GM12864 (cell line): ENCODE measurements around the gene STARD7.

ENCODE experiments used
- DNase-seq: peaks from one replicate; pipeline ENCODE4 v3.0.0-alpha.2; 2011; ENCODE audit warnings: low read depth
- H3K4me3 ChIP-seq: 2 replicates; pipeline ENCODE4 v1.5.1; 2011; ENCODE audit warnings: mild to moderate bottlenecking, low read depth, low read length, control low read depth
- TF ChIP-seq, protein P1 (sequence below): IDR thresholded peaks from 2 replicates; pipeline ENCODE4 v1.5.1; 2011; ENCODE audit warnings: low read depth, mild to moderate bottlenecking, moderate library complexity, low read length, control low read depth, inconsistent platforms; ENCODE audit errors: missing control alignments

The STARD7 gene

GRCh38 chr2:96213379-96213778 lies 4.8 kb upstream of the STARD7 start:
- H3K4me3 ChIP-seq = no peak overlapping the region
- TF ChIP-seq, protein P1, sequence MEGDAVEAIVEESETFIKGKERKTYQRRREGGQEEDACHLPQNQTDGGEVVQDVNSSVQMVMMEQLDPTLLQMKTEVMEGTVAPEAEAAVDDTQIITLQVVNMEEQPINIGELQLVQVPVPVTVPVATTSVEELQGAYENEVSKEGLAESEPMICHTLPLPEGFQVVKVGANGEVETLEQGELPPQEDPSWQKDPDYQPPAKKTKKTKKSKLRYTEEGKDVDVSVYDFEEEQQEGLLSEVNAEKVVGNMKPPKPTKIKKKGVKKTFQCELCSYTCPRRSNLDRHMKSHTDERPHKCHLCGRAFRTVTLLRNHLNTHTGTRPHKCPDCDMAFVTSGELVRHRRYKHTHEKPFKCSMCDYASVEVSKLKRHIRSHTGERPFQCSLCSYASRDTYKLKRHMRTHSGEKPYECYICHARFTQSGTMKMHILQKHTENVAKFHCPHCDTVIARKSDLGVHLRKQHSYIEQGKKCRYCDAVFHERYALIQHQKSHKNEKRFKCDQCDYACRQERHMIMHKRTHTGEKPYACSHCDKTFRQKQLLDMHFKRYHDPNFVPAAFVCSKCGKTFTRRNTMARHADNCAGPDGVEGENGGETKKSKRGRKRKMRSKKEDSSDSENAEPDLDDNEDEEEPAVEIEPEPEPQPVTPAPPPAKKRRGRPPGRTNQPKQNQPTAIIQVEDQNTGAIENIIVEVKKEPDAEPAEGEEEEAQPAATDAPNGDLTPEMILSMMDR = no peak
- DNase-seq = no peak

DNA sequence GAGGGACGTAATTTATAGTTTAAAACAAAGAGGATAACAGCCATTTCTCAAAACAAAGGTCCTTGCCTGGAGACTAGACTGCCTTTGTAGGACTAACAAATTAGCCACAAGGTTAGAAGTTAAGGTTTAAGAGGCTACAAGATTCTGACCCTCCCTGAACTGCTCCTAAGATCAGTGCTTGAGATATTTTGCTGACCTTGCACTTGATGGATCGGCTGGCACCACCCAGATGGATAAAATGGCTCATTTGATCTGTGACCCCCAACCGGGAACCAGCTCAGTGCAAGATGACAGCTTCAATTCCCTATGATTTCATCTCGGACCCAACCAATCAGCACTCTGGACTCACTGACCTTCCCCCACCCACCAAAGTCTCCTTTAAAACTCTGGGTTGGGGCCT lies 3.7 kb upstream of the STARD7 start:
- no peak for DNase-seq
- no peak overlapping the region for H3K4me3 ChIP-seq
- TF ChIP-seq, protein P1 = no peak

DNA sequence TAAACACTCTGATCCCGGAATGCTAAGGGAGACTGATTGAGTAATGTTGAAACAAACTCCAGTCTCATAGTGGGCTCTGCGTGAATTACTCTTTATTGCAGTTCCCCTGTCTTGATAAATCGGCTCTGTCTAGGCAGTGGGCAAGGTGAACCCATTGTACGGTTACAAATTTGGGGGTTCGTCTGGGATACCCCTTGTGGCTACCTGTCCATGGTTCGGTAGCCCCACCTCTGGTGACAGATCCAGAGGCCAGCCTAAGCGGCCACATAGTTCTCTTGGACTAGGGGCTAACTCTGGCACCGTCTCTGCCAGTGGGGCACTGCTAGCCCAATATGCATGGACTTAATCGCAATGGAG lies 1.1 kb upstream of the STARD7 start:
- H3K4me3 ChIP-seq = peak overlapping the region; percentile 95
- no peak for DNase-seq

DNA sequence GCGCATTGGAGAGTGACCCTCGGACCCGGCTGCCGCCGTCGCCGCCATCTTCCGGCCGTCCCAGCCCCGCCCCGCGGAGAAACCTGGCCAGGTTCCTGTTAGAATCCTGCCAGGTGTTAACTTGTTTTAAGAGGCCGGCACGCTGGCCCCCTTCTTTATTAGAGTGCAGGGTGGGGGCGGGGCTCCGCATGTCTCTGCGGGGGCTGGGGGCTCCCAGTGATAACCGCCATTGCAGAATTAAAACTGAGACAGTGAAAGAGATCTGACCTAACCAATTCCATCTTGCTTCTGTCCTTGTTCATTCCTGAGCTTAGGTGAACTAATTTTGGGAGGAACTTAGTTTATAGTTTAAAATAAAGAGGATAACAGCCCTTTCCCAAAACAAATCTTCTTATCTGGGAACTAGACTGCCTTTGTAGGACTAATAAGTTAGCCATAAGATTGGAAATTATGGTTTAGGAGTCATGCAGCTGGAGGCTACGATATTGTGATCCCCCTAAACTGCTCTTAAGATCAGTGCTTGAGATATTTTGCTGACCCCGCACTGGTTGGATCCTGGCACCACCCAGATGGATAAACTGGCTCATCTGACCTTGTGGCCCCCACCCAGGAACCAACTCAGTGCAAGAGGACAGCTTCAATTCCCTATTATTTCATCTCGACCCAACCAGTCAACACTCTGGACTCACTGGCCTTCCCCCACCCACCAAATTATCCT lies 543 bp upstream of the STARD7 start:
- no peak for DNase-seq
- TF ChIP-seq, protein P1 = no peak
- peak overlapping the region; percentile 95 for H3K4me3 ChIP-seq

More for the DNA sequence above, 1.1 kb upstream of the STARD7 start:
- TF ChIP-seq, protein P1 = no peak

DNA sequence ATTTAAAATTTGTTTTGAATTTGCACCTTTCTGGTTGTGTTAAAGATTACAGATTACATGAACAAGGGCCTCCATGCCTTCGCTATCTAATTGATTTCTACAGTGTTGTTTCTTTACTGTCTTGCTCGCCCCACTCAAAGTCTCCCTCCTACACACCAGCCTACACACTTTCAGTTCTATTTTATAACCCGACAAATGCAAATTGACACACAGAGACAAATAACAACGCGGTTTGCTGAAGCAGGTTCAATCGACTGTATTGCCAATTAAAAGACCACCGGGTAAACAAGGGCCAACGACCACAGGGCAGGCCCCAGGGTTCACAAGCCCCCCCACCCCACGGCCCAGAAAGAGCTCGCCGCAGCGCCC lies 869 bp downstream of the STARD7 start:
- TF ChIP-seq, protein P1 = no peak
- peak; percentile 39 for DNase-seq
- peak overlapping the region; percentile 95 for H3K4me3 ChIP-seq

- peak overlapping the region; percentile 95 for H3K4me3 ChIP-seq
- DNase-seq = no peak
Observed at GRCh38 chr2:96207073-96207773, 1.4 kb downstream of the STARD7 start.

More at GRCh38 chr2:96207073-96207773, 1.4 kb downstream of the STARD7 start:
- TF ChIP-seq, protein P1 = no peak
